Left renal cortex interstitium (tissue), 4 donors: ENCODE measurements around the gene VPS45. TPM values are rescaled to one million over a fixed set of nuclear protein-coding genes. Genes with fewer than 3 reads are reported as not detected.
"Not testable (repeated sequence)": the region's sequence is repeated elsewhere in the genome, so short reads cannot be mapped to it uniquely, and the experiment has no call there.

ENCODE experiments used
- DNase-seq, 4 donors: peaks; one replicate each; pipeline ENCODE4 v3.0.0-alpha.2; 2013; ENCODE audit warnings: low read depth in 4 of 4, low spot score in 2 of 4, missing footprints in 1 of 4
- polyA plus RNA-seq, 4 donors: library from polyadenylated mRNA; unstranded; fragments of 120-200 nt; gene quantifications; one replicate each; pipeline ENCODE4 v1.2.1, GENCODE V29; 2013; ENCODE audit not compliant: insufficient read length in 4 of 4

VPS45 gene
- polyA plus RNA-seq, 4 donors = 67.4 to 76.3 (median 70.1) TPM

DNA sequence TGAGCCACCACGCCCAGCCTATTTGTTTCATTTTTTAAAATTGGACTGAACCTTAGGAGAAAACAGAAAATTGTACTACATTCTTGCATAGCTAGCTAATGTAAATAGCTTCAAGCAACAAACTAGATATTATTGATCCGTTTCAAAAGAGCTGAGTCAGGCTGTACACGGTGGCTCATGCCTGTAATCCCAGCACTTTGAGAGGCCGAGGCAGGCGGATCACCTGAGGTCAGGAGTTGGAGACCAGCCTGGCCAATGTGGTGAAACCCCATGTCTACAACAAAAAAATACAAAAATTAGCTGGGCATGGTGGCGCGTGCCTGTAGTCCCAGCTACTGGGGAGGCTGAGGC is 118.8 kb downstream of the VPS45 start:
- not testable (repeated sequence) for DNase-seq

- DNase-seq = no peak
Measured at GRCh38 chr1:150186789-150187559, 119.4 kb downstream of the VPS45 start.

DNA sequence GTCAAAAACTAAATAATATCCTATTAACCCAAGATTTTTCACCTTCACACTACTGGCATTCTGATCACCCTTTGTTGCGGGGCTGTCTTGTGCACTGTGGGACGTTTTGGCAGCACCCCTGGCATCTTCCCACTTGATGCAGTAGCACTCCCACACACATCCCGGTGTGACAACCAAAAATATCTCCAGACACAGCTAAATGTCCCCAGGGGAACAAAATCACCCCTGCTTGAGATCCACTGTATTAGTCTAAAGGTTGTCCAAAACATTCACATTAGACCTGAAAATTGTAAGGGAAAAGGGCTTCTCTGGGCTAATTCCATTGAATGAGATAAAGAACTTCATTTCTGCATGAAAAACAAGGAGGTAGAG is 120.0 kb downstream of the VPS45 start:
- no peak for DNase-seq

- no peak for DNase-seq
Measured at GRCh38 chr1:150192012-150192411, 124.4 kb downstream of the VPS45 start.

DNA sequence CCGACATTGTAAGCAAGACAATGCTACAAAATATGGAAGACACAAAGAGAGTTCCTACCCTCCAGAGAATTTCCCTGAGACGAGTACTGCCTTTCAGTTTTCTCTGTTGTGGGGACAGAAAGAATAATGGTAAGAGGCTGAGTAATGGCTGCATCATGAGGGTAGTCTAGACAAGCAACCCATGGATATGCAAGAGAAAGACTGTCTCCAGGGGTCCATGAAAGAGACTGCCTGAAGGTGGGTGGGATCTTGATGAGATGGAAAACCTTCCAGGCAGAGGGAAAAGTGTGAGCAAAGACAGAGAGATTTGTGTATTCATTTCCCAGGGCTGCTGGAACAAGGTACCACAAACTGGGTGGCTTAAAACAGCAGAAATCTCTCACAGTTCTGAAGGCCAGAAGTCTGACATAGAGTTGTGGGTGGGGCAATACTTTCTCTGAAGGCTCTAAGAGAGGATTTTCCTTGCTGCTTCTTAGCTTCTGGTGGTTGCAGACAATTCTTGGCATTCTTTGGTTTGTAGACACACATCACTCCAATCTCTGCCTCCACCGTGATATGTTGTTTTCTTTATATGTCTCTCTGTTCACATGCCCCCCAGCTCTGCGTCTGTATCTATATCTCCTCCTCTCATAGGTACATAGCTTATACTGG is 126.9 kb downstream of the VPS45 start:
- no peak for DNase-seq

Other genes with a start within 250 kb of the VPS45 start
- 10 to 100 TPM; 20.6 to 29.5 (median 25.6) TPM for gene BOLA1, start 168.2 kb upstream of the VPS45 start, polyA plus RNA-seq
- 1 to 10 TPM; 7.7 to 8.7 (median 8.3) TPM for gene SV2A, start 149.9 kb upstream of the VPS45 start, polyA plus RNA-seq
- 10 to 100 TPM; 73.0 to 84.5 (median 76.4) TPM for gene SF3B4, start 140.0 kb upstream of the VPS45 start, polyA plus RNA-seq
- 10 to 100 TPM; 25.8 to 36.5 (median 30.0) TPM for gene MTMR11, start 130.9 kb upstream of the VPS45 start, polyA plus RNA-seq
- gene OTUD7B, start 57.0 kb upstream of the VPS45 start, polyA plus RNA-seq = 10 to 100 TPM; 16.9 to 21.8 (median 19.0) TPM
- gene PLEKHO1, start 82.1 kb downstream of the VPS45 start, polyA plus RNA-seq = 10 to 100 TPM; 41.4 to 67.8 (median 56.2) TPM
- 100 to 1,000 TPM in 3 of 4 donors, 10 to 100 TPM in 1; 95.9 to 127 (median 122) TPM for gene ANP32E, start 168.3 kb downstream of the VPS45 start, polyA plus RNA-seq
- 1 to 10 TPM; 6.8 to 8.0 (median 7.3) TPM for gene CA14, start 190.0 kb downstream of the VPS45 start, polyA plus RNA-seq
- 100 to 1,000 TPM; 174 to 206 (median 189) TPM for gene APH1A, start 201.2 kb downstream of the VPS45 start, polyA plus RNA-seq
- 10 to 100 TPM; 39.2 to 60.0 (median 45.2) TPM for gene C1orf54, start 205.0 kb downstream of the VPS45 start, polyA plus RNA-seq
- 1 to 10 TPM; 5.6 to 8.6 (median 7.5) TPM for gene CIART, start 214.8 kb downstream of the VPS45 start, polyA plus RNA-seq
- gene MRPS21, start 226.1 kb downstream of the VPS45 start, polyA plus RNA-seq = 10 to 100 TPM; 67.5 to 86.0 (median 74.0) TPM